ENCODE data around the gene CSRNP3. TPM values are rescaled to one million over a fixed set of nuclear protein-coding genes. Genes with fewer than 3 reads are reported as not detected.

CSRNP3 gene
- total and polyA plus RNA-seq, 10 of the 15 experiments (the other 5 are each of a cell fraction or from before 2014, with no cell fraction given), result 0.03 to 5.2 (median 0.11) TPM; not detected in 1

GRCh38 chr2:165596788-165597187 is 127.3 kb downstream of the CSRNP3 start:
- BruUV-seq (replicated peaks), result no TSS peak
- POLR2A ChIA-PET, result interaction anchor here (1.2 kb wide), 2 partner anchors 21 to 61 kb away, joined by 3 read pairs; no protein-coding TSS in a partner anchor
- Histone ChIP-seq H3K4me2 (ENCODE audit: control insufficient read depth, insufficient read depth) (no peak overlapping the region), H3K36me3 (ENCODE audit: control insufficient read depth in 2 of 2, insufficient read depth in 2 of 2, low read length in 1 of 2) (no peaks in the 10 kb centered on the region), H4K20me1 (ENCODE audit: control insufficient read depth, insufficient read depth) (no peaks in the 10 kb centered on the region), H3K27me3 (replicated peaks in 1 of 2; ENCODE audit: control insufficient read depth in 2 of 2, insufficient read depth in 2 of 2, low read length in 1 of 2) (no peaks in the 10 kb centered on the region), H3K4me1 (ENCODE audit: control insufficient read depth, insufficient read depth, low read length) (no peaks in the 10 kb centered on the region), H3K9ac (ENCODE audit: control insufficient read depth, insufficient read depth, low read length) (no peak overlapping the region), H3K4me3 (no peak overlapping the region), H3K9me3 (replicated peaks; ENCODE audit: control insufficient read depth, insufficient read depth, low read length) (no peaks in the 10 kb centered on the region; the same call in 2 of the 3 replicates), H3K79me2 (ENCODE audit: control insufficient read depth, insufficient read depth, low read length) (no peaks in the 10 kb centered on the region), H3K27ac (ENCODE audit: control insufficient read depth, insufficient read depth) (no peak overlapping the region), H2AFZ (ENCODE audit: control insufficient read depth, low read depth, low read length) (no peak overlapping the region)
- intact Hi-C loops (cut with micrococcal nuclease; ENCODE audit: unreplicated experiment), result no loop called here
- 60% methylated on average over 3 of the region's 3 CpGs for WGBS (ENCODE audit: insufficient coverage, insufficient replicate concordance, low lambda C conversion rate, missing lambda C conversion rate)
- ATAC-seq (no peak), FAIRE-seq (peak; percentile 18), DNase-seq (ENCODE audit: low read depth, low spot score) (no peak)
- CTCF ChIA-PET, result interaction anchor here (1.0 to 2.6 kb wide), 6 partner anchors 8 to 37 kb away, joined by 3 to 15 read pairs (median 4); no protein-coding TSS in a partner anchor
- RAD21 ChIA-PET (ENCODE audit: unreplicated experiment), result interaction anchor here (0.8 to 3.0 kb wide), 14 partner anchors 9 to 146 kb away, joined by 3 to 15 read pairs (median 4); no protein-coding TSS in a partner anchor
- in situ Hi-C loops (cut with MboI), result no loop called here
- SMC1A ChIA-PET (ENCODE audit: uncharacterized antibody, unreplicated experiment), result interaction anchor here (0.8 to 3.3 kb wide), 25 partner anchors 8 to 195 kb away, joined by 3 to 30 read pairs (median 3); no protein-coding TSS in a partner anchor
- no peak for TF ChIP-seq RFX5 (IDR thresholded peaks at IDR 0.05; ENCODE audit: low read depth, low read length)
- no peak for TF ChIP-seq USF1 (IDR thresholded peaks at IDR 0.05; ENCODE audit: borderline replicate concordance, extremely low read length, insufficient read depth, low read depth, low read length)
- TF ChIP-seq NFIC (IDR thresholded peaks at IDR 0.05; ENCODE audit: low read depth, low read length), result no peak
- no peak for TF ChIP-seq ZNF687 (IDR thresholded peaks at IDR 0.05)
- no peak for TF ChIP-seq SP1 (IDR thresholded peaks at IDR 0.05; ENCODE audit: low read depth, low read length)
- no peak for TF ChIP-seq KLF5 (IDR thresholded peaks at IDR 0.05; ENCODE audit: partially characterized antibody)
- TF ChIP-seq PBX3 (IDR thresholded peaks at IDR 0.05; ENCODE audit: insufficient replicate concordance, low read depth, low read length), result no peak
- TF ChIP-seq ZNF217 (IDR thresholded peaks at IDR 0.05), result peak; percentile 65
- TF ChIP-seq YBX1 (IDR thresholded peaks at IDR 0.05), result no peak
- TF ChIP-seq ZNF207 (IDR thresholded peaks at IDR 0.05; ENCODE audit: borderline replicate concordance), result no peak
- TF ChIP-seq ZBED1 (IDR thresholded peaks at IDR 0.05; ENCODE audit: borderline replicate concordance), result no peak
- TF ChIP-seq JUNB (IDR thresholded peaks at IDR 0.05), result no peak
- peak; percentile 72; the same call in 1 of the 2 replicates for TF ChIP-seq SMARCA5 (IDR thresholded peaks at IDR 0.05)
- TF ChIP-seq, protein P1, sequence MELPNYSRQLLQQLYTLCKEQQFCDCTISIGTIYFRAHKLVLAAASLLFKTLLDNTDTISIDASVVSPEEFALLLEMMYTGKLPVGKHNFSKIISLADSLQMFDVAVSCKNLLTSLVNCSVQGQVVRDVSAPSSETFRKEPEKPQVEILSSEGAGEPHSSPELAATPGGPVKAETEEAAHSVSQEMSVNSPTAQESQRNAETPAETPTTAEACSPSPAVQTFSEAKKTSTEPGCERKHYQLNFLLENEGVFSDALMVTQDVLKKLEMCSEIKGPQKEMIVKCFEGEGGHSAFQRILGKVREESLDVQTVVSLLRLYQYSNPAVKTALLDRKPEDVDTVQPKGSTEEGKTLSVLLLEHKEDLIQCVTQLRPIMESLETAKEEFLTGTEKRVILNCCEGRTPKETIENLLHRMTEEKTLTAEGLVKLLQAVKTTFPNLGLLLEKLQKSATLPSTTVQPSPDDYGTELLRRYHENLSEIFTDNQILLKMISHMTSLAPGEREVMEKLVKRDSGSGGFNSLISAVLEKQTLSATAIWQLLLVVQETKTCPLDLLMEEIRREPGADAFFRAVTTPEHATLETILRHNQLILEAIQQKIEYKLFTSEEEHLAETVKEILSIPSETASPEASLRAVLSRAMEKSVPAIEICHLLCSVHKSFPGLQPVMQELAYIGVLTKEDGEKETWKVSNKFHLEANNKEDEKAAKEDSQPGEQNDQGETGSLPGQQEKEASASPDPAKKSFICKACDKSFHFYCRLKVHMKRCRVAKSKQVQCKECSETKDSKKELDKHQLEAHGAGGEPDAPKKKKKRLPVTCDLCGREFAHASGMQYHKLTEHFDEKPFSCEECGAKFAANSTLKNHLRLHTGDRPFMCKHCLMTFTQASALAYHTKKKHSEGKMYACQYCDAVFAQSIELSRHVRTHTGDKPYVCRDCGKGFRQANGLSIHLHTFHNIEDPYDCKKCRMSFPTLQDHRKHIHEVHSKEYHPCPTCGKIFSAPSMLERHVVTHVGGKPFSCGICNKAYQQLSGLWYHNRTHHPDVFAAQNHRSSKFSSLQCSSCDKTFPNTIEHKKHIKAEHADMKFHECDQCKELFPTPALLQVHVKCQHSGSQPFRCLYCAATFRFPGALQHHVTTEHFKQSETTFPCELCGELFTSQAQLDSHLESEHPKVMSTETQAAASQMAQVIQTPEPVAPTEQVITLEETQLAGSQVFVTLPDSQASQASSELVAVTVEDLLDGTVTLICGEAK (IDR thresholded peaks at IDR 0.05; ENCODE audit: borderline replicate concordance), result no peak
- TF ChIP-seq SMAD1 (IDR thresholded peaks at IDR 0.05; ENCODE audit: low read depth, partially characterized antibody), result no peak

All from GM12878 (cell line).